Osteocyte (in vitro differentiated cells): ENCODE data around the gene SLC8A1. TPM values are rescaled to one million over a fixed set of nuclear protein-coding genes. Genes with fewer than 3 reads are reported as not detected.
A peak's percentile ranks its signal among the peaks of the same experiment; 100 is the strongest.

Experiments used
- DNase-seq: peaks from one replicate; pipeline ENCODE4 v3.0.0; 2021; ENCODE audit warnings: mixed read lengths; ENCODE audit not compliant: unreplicated experiment; ENCODE audit errors: extremely low spot score
- H3K27ac Mint-ChIP-seq: one replicate; pipeline ENCODE4 v1.8.0; 2021; ENCODE audit warnings: mild to moderate bottlenecking, mixed read lengths; ENCODE audit not compliant: unreplicated experiment
- H3K27me3 Mint-ChIP-seq: one replicate; pipeline ENCODE4 v1.8.0; 2021; ENCODE audit warnings: mixed read lengths; ENCODE audit not compliant: unreplicated experiment
- H3K36me3 Mint-ChIP-seq: one replicate; pipeline ENCODE4 v1.8.0; 2021; ENCODE audit warnings: mixed read lengths; ENCODE audit not compliant: unreplicated experiment
- H3K4me1 Mint-ChIP-seq: one replicate; pipeline ENCODE4 v1.8.0; 2021; ENCODE audit warnings: mixed read lengths; ENCODE audit not compliant: unreplicated experiment
- H3K4me3 Mint-ChIP-seq: one replicate; pipeline ENCODE4 v1.8.0; 2021; ENCODE audit warnings: mild to moderate bottlenecking, moderate library complexity, mixed read lengths; ENCODE audit not compliant: unreplicated experiment
- H3K9me3 Mint-ChIP-seq: one replicate; pipeline ENCODE4 v1.8.0; 2021; ENCODE audit warnings: mixed read lengths; ENCODE audit not compliant: unreplicated experiment
- total RNA-seq: library from RNA; stranded (reverse); gene quantifications from 2 replicates; pipeline ENCODE4 v1.2.1, GENCODE V29; 2021
- TF ChIP-seq, protein P1 (sequence below): fragments of 200-600 bp; sonication (generic); IDR thresholded peaks from 2 replicates; pipeline ENCODE4 v1.5.0; 2021; ENCODE audit warnings: antibody characterized with exemption, mild to moderate bottlenecking, moderate library complexity

Gene SLC8A1
- total RNA-seq, 1 donor from 2014 or later, result 17.3 TPM

DNA sequence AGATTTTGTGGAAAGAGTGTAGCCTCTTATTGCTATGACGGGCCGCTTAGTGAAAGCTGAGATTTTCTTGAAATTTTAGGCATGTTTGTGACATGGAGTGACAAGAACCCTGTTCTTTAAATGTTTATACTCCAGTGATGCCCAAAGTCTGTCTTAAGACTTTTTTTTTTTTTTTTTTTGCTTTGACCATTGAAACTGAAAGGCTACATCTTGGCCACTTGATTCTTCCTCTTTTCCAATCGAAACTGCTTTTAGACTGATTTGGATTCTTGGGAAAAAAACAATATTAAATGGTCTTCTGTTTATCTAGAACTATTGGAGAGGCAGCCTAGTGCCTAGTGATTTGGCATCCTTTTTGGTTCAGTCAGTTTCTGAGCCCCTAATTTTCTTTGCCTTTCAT is 2.4 kb upstream of the SLC8A1 start:
- H3K27me3 Mint-ChIP-seq, result no peaks in the 10 kb centered on the region
- no peak for DNase-seq
- no peaks in the 10 kb centered on the region for H3K9me3 Mint-ChIP-seq
- H3K36me3 Mint-ChIP-seq, result no peaks in the 10 kb centered on the region
- no peak overlapping the region for H3K4me3 Mint-ChIP-seq
- TF ChIP-seq, protein P1, sequence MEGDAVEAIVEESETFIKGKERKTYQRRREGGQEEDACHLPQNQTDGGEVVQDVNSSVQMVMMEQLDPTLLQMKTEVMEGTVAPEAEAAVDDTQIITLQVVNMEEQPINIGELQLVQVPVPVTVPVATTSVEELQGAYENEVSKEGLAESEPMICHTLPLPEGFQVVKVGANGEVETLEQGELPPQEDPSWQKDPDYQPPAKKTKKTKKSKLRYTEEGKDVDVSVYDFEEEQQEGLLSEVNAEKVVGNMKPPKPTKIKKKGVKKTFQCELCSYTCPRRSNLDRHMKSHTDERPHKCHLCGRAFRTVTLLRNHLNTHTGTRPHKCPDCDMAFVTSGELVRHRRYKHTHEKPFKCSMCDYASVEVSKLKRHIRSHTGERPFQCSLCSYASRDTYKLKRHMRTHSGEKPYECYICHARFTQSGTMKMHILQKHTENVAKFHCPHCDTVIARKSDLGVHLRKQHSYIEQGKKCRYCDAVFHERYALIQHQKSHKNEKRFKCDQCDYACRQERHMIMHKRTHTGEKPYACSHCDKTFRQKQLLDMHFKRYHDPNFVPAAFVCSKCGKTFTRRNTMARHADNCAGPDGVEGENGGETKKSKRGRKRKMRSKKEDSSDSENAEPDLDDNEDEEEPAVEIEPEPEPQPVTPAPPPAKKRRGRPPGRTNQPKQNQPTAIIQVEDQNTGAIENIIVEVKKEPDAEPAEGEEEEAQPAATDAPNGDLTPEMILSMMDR, result no peak
- H3K27ac Mint-ChIP-seq, result no peak overlapping the region
- H3K4me1 Mint-ChIP-seq, result peaks cover 26% of the 10 kb centered on the region

- H3K4me3 Mint-ChIP-seq, result peak overlapping the region; percentile 79
- H3K36me3 Mint-ChIP-seq, result no peaks in the 10 kb centered on the region
- no peaks in the 10 kb centered on the region for H3K9me3 Mint-ChIP-seq
- TF ChIP-seq, protein P1, result no peak
- H3K27me3 Mint-ChIP-seq, result no peaks in the 10 kb centered on the region
- H3K27ac Mint-ChIP-seq, result peak overlapping the region; percentile 36
- H3K4me1 Mint-ChIP-seq, result peaks cover 25% of the 10 kb centered on the region
- no peak for DNase-seq
Measured at GRCh38 chr2:40452786-40453185, 896 bp upstream of the SLC8A1 start.

GRCh38 chr2:40450796-40451430 is 977 bp downstream of the SLC8A1 start:
- Mint-ChIP-seq H3K36me3 (no peaks in the 10 kb centered on the region), H3K27me3 (no peaks in the 10 kb centered on the region), H3K4me1 (peaks cover 20% of the 10 kb centered on the region), H3K9me3 (no peaks in the 10 kb centered on the region), H3K4me3 (peak overlapping the region; percentile 90), H3K27ac (peak overlapping the region; percentile 76)
- TF ChIP-seq, protein P1, result no peak
- no peak for DNase-seq

- TF ChIP-seq, protein P1, result no peak
- H3K27ac Mint-ChIP-seq, result peak overlapping the region; percentile 76
- H3K4me3 Mint-ChIP-seq, result peak overlapping the region; percentile 90
- H3K4me1 Mint-ChIP-seq, result peaks cover 20% of the 10 kb centered on the region
- H3K9me3 Mint-ChIP-seq, result no peaks in the 10 kb centered on the region
- no peak for DNase-seq
- no peaks in the 10 kb centered on the region for H3K36me3 Mint-ChIP-seq
- H3K27me3 Mint-ChIP-seq, result no peaks in the 10 kb centered on the region
Measured at GRCh38 chr2:40450066-40450795, 1.7 kb downstream of the SLC8A1 start.

DNA sequence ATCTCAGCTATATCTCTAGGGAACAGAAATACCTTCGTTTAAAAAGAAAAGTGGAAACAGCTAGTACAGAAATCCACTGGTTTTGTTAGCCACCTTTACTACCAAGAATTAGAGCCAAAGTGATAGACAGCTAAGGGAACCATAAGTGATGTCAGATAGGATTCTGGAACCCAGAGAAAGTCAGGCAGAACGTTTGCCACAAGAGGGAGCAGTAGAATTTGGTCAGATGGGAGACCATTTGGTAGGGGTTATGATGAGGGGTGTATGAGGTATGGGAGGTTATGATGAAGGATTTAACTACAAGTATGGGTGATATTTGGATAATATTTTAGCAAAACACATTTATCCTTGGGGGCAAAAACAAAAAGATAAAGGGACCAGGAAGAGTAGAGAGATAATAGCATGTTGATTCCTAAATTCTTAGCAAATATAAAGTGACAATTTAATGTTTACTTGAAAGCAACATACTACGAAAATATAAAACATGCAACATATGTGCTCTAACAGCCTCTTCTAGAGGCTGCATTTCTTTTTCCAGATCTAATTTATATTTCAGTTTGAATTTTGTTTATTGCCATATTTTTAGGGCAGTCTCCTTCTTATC is 3.3 kb downstream of the SLC8A1 start:
- no peak for DNase-seq
- TF ChIP-seq, protein P1, result peak; percentile 55
- H3K27me3 Mint-ChIP-seq, result no peaks in the 10 kb centered on the region
- H3K9me3 Mint-ChIP-seq, result no peaks in the 10 kb centered on the region
- H3K4me3 Mint-ChIP-seq, result no peak overlapping the region
- no peaks in the 10 kb centered on the region for H3K36me3 Mint-ChIP-seq
- peaks cover 20% of the 10 kb centered on the region for H3K4me1 Mint-ChIP-seq
- H3K27ac Mint-ChIP-seq, result no peak overlapping the region
